GM21423 (cell line): ENCODE results near the gene NCOA1.

Experiments used
- ATAC-seq: cut with Tn5 transposase; IDR thresholded peaks from one replicate; pipeline ENCODE4 v1.9.1; 2021; ENCODE audit warnings: mild to moderate bottlenecking, moderate library complexity; ENCODE audit not compliant: unreplicated experiment

The NCOA1 gene

GRCh38 chr2:24725956-24726355 is 234.9 kb downstream of the NCOA1 start:
- ATAC-seq = no peak

DNA sequence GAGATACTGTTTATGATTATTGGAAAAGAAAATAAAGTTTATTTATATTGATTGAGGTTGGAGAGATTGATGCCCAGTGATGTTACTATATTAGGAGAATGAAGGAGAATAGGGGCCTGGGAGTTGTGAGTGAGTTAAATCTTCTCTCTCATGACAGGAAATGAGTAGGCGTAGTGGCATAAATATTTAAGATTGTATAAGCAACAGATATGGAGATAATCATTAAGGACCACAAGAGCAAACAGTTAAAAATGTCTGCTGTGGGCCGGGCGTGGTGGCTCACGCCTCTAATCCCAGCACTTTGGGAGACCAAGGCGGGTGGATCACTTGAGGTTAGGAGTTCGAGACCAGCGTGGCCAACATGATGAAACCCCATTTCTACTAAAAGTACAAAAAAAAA is 239.4 kb downstream of the NCOA1 start:
- no peak for ATAC-seq

- no peak for ATAC-seq
Measured at GRCh38 chr2:24731040-24731439, 240.0 kb downstream of the NCOA1 start.

DNA sequence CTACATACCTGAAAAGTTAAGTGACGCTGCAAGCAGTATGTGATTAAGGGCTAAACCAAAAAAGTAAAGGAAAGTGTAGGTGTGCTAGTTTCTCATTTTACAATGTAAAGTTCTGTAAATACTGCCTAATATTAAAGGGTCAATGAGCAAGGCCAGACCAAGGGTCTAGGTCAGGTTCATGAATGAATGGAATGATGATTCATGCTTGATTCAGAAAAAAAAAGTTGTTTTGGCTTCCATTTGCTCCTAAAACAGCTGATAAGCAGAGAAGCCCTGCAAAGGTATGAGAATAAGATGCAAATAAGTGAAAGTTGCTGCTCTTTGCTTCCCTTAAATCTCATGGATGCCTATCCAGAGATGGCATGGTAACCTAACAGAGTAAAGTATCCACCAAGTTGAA is 240.9 kb downstream of the NCOA1 start:
- ATAC-seq = no peak

DNA sequence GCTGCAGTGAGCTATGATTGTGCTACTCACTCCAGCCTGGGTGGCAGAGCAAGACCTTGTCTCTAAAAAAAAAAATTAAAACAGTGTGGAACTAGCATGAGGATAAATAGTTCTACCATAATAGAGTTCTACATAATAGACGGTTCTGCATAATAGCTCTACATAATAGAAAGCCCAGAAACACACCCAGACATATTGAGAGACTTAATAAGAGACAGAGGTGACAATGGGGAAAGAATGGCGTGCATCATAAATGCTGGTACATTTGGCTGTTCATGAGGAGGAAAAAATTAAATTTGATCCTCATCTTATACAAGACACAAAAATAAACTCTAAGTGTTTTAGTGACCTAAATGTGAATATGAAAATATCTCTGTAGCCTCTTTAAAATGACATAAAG is 243.7 kb downstream of the NCOA1 start:
- no peak for ATAC-seq

- ATAC-seq = no peak
Measured at GRCh38 chr2:24739354-24740025, 248.4 kb downstream of the NCOA1 start.

GRCh38 chr2:24740142-24740541 is 249.1 kb downstream of the NCOA1 start:
- no peak for ATAC-seq

- no peak for ATAC-seq
Measured at GRCh38 chr2:24742730-24743129, 251.7 kb downstream of the NCOA1 start.

DNA sequence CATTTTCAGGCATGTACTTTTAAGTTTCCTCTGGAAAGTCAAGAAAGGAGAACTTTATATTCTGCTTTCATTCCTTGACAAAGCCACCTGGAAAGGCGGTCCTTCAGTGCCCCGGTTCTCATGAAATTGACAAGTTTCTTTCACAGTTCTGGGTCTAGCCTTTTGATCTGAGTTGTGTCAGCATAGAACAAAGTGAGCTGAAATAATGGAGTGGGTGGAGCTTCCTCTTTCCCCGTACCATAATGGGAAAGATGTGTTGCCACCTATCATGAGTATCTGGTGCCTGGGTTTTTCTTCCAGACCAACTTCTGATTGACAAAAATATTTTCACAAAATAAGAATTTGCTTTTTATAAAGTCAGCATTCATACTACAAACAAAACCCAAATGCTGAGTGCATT is 252.9 kb downstream of the NCOA1 start:
- no peak for ATAC-seq

GRCh38 chr2:24744356-24744755 is 253.3 kb downstream of the NCOA1 start:
- ATAC-seq = no peak

DNA sequence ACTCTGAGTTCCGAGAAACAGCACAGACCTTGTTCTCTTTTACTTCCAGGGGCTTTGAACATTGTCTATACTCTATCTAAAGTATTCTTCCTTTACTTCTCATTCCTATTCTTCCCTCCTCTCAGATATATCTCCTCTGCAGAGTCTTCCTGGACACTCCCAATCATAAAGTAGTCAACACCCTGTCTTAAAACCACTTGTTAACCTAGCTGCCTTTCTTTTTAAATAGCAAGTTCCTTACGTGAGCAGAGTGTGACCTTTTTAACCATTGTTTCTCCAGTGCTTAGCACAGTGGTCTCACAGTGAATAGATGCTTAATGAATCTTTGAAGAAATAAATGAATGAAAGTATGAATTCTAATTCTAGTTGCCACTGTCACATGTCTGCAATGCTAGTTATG is 254.8 kb downstream of the NCOA1 start:
- no peak for ATAC-seq

- no peak for ATAC-seq
Measured at GRCh38 chr2:24747299-24747698, 256.2 kb downstream of the NCOA1 start.

DNA sequence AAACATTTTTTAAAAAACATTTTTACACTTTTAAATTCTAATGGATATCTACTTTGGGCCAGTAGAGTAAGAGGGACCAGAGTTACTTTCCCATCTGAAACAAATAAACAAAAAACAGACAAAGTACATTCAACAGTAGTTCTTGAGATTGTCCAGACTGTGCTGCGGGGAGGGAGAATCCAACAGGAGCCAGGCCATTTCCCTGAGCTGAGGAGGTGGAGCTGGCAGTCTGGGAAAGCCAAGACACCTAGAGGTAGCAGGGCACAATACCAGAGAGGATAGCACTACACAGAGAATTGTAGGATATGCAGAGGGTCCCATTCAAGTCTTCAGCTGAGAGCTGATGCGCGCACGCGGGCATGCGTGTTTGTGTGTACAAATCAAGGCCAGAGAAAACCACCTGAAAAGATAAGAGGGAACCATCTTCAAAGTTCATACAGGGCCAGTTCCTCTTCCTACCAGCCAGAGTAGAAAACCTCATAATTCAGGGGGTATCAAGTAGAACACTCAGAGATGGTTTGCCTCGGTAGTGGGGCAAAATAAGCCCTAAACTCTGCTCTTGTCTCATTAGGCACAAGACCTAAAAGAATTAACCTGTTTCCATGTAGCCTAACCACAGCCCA is 258.1 kb downstream of the NCOA1 start:
- no peak for ATAC-seq

GRCh38 chr2:24754985-24755705 is 264.1 kb downstream of the NCOA1 start:
- no peak for ATAC-seq

DNA sequence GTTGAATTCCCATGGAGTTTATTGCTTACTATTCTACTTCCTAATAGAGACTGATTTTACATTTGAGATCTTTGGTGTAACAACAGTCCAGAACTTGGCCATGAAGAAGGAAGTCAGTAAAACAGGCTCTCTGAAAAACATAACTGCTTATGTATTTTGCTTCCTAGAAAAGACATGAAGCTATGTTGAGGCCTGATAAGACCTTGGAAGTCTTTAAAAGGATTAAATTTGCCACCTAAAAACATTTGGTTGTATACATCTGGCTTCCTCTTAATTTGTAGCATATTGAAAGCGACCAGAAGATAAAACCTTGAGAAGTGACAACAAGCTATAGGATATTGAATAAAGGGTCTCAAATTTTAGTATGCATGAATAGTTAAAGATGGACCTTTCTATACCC is 265.7 kb downstream of the NCOA1 start:
- no peak for ATAC-seq

DNA sequence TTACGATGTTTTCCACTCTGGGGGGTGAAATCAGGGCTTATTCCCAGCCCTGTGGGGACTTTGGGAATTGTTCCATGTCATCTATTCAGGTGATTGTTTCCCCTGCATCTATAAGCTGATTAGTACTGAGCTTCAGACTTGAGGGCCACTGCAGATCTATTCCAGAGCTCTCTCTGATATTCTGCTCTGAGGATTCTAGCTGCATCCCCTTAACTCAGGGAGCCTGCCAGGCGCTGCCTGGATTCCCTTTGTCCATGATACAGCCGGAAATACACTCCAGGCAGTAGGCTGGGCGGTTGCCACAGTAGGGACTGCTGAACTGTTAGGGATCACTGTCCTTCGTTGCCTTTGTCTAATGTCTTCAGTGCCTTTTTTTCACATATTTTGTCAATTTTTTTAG is 270.8 kb downstream of the NCOA1 start:
- no peak for ATAC-seq

DNA sequence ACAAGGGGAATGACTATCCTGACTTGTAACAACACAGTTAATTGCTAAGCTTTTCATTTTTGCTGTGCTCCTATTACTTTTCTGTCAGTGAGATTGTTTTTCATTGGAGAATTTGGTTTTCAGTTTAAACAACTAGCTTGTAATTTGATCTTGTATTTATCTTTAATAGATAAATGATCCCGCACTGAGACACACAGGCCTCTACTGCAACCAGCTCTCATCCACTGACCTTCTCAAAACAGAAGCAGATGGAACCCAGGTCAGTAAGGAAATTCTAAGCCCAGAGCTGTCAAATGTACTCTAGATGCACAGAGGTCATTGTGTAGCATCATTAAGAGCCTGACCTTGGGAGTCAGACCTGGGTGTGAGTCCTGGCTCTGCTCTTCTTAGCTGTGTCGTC is 271.5 kb downstream of the NCOA1 start:
- ATAC-seq = no peak

GRCh38 chr2:24763843-24764242 is 272.8 kb downstream of the NCOA1 start:
- no peak for ATAC-seq

DNA sequence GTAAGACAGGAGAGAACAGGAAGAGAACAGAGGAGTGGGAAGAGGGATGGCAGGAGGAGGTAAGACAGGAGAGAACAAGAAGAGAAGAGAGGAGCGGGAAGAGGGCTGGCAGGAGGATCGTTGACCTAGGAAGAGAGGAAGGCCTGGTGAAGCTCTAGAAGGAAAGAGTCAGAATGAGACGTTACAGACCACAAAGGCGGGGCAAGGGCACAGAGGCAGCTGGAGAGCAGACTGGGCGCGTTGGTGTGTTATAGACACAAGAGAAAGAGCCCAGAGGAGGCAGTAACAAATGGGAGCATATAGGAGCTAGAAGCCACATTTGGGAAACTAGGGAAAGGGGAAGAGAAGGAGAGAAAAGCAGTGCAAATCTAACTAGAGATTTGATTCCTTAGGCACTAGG is 275.6 kb downstream of the NCOA1 start:
- ATAC-seq = no peak

DNA sequence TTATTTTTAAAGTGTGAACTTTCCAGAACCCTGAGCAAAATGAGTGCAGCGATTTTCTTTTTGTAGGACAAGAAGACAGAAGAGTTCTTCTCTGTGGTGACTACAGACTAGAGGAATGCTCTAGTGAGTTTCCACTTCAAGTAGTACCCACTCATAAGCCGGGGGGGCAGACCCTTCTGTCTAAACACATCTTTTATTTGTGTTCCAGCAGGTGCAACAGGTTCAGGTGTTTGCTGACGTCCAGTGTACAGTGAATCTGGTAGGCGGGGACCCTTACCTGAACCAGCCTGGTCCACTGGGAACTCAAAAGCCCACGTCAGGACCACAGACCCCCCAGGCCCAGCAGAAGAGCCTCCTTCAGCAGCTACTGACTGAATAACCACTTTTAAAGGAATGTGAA is 277.0 kb downstream of the NCOA1 start:
- no peak for ATAC-seq

- ATAC-seq = no peak
Measured at GRCh38 chr2:24768601-24769000, 277.5 kb downstream of the NCOA1 start.

DNA sequence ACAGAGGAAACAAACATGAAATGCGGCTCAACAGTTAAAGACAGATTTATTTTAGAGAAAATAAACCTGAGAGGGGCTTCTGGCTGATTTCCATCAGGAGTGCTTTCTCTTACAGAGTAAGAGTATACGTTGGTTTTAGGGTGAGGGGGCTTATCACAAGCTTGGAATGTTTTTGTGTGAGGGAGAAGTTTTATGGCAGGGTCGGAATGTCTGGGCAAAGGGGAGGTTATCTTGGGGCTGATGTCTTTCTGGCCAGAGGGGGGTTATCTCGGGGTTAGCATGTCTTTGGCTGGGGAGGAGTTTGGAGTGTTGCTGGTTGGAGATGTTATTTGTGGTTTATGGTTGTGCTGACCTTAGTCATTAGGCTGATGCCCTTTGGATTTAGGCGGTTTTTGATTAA is 280.0 kb downstream of the NCOA1 start:
- ATAC-seq = no peak
